Liver (tissue), 9 donors: Measurements from ENCODE around the gene GTPBP2. TPM values are rescaled to one million over a fixed set of nuclear protein-coding genes. Genes with fewer than 3 reads are reported as not detected.

Experiments
- DNase-seq: peaks from one replicate; pipeline ENCODE4 v3.0.0-alpha.2; 2017; ENCODE audit warnings: low spot score
- H3K27ac ChIP-seq, 2 donors: one replicate each; pipeline ENCODE4 v1.7.0; 2013; ENCODE audit warnings: inconsistent platforms in 2 of 2, low read length in 2 of 2, control low read depth in 1 of 2, low read depth in 1 of 2, mild to moderate bottlenecking in 1 of 2
- H3K27me3 ChIP-seq, 4 donors: one replicate each; pipeline versions ENCODE4 v1.6.1 to v1.7.0; 2013; ENCODE audit warnings: low read length in 3 of 4, inconsistent platforms in 1 of 4, mild to moderate bottlenecking in 1 of 4, moderate library complexity in 1 of 4; ENCODE audit not compliant: control insufficient read depth in 4 of 4, insufficient read depth in 4 of 4
- H3K36me3 ChIP-seq, 4 donors: one replicate each; pipeline versions ENCODE4 v1.6.1 to v1.7.0; 2013; ENCODE audit warnings: low read length in 3 of 4, mild to moderate bottlenecking in 3 of 4, low read depth in 1 of 4, moderate library complexity in 1 of 4; ENCODE audit not compliant: control insufficient read depth in 4 of 4, insufficient read depth in 3 of 4
- H3K4me1 ChIP-seq, 4 donors: one replicate each; pipeline versions ENCODE4 v1.6.1 to v1.7.0; 2013; ENCODE audit warnings: low read length in 3 of 4, mild to moderate bottlenecking in 3 of 4, moderate library complexity in 1 of 4; ENCODE audit not compliant: control insufficient read depth in 4 of 4, insufficient read depth in 4 of 4
- H3K4me3 ChIP-seq, 3 donors: one replicate each; pipeline versions ENCODE4 v1.6.1 to v1.7.0; 2013; ENCODE audit warnings: low read length in 3 of 3, control low read depth in 1 of 3, low read depth in 1 of 3, mild to moderate bottlenecking in 1 of 3
- H3K9ac ChIP-seq, 2 donors: one replicate each; pipeline ENCODE4 v1.7.0; 2013; ENCODE audit warnings: low read length in 2 of 2, mild to moderate bottlenecking in 2 of 2, moderate library complexity in 2 of 2, control low read depth in 1 of 2, low read depth in 1 of 2
- H3K9me3 ChIP-seq, 4 donors: one replicate each; pipeline versions ENCODE4 v1.6.1 to v1.7.0; 2013; ENCODE audit warnings: low read length in 3 of 4; ENCODE audit not compliant: control insufficient read depth in 4 of 4
- ATF3 ChIP-seq: IDR thresholded peaks from 2 replicates; pipeline ENCODE4 v1.6.1; 2016; ENCODE audit warnings: antibody characterized with exemption
- CTCF ChIP-seq: fragments of 150-350 bp; IDR thresholded peaks from 2 replicates; pipeline ENCODE4 v1.5.1; 2017; ENCODE audit warnings: improper control_type of control experiment, low read depth, low read length; ENCODE audit not compliant: missing input control
- EGR1 ChIP-seq, 2 donors: IDR thresholded peaks; 2 replicates each; pipeline ENCODE4 v1.6.1; 2016 to 2018; ENCODE audit warnings: antibody characterized with exemption in 2 of 2, low read depth in 2 of 2
- FOXA1 ChIP-seq: IDR thresholded peaks from 2 replicates; pipeline ENCODE4 v1.6.1; 2016; ENCODE audit warnings: antibody characterized with exemption
- GABPA ChIP-seq, 2 donors: IDR thresholded peaks in 1 of 2; conservative IDR thresholded peaks in 1 of 2; 2 replicates each; pipeline ENCODE4 v1.6.1; 2016; ENCODE audit warnings: antibody characterized with exemption in 2 of 2, mild to moderate bottlenecking in 1 of 2, moderate library complexity in 1 of 2
- HNF4A ChIP-seq, 2 donors: conservative IDR thresholded peaks; 2 replicates each; pipeline ENCODE4 v1.6.1; 2016; ENCODE audit warnings: antibody characterized with exemption in 2 of 2, mild to moderate bottlenecking in 2 of 2
- HNF4G ChIP-seq: IDR thresholded peaks from 2 replicates; pipeline ENCODE4 v1.6.1; 2016; ENCODE audit warnings: antibody characterized with exemption
- NR2F2 ChIP-seq: IDR thresholded peaks from 2 replicates; pipeline ENCODE4 v1.6.1; 2016; ENCODE audit warnings: antibody characterized with exemption
- REST ChIP-seq: IDR thresholded peaks from 2 replicates; pipeline ENCODE4 v1.6.1; 2016; ENCODE audit warnings: antibody characterized with exemption, mild to moderate bottlenecking
- SP1 ChIP-seq: IDR thresholded peaks from 2 replicates; pipeline ENCODE4 v1.6.1; 2018; ENCODE audit warnings: antibody characterized with exemption, mild to moderate bottlenecking
- TAF1 ChIP-seq: conservative IDR thresholded peaks from 2 replicates; pipeline ENCODE4 v1.6.1; 2016; ENCODE audit warnings: antibody characterized with exemption, mild to moderate bottlenecking
- WGBS: extraction: QIAGEN DNeasy Blood & Tissue Kit; methylation state at CpG from one replicate; pipeline ENCODE4 v1.1.7; 2013; 5-methylcytosine and 5-hydroxymethylcytosine counted together
- polyA plus RNA-seq, 2 donors: library from polyadenylated mRNA; stranded (reverse) in 1 of 2; unstranded in 1 of 2; fragments of 200-250 nt in 1 of 2; fragments of >200 nt in 1 of 2; fragmentation: Nextera tagmentation in 1 of 2; extraction: Ambion mirVana in 1 of 2; gene quantifications; one replicate each; pipeline versions ENCODE4 v1.2.1 to v1.2.3, GENCODE V29; 2013 to 2015
- total RNA-seq, 2 donors: library from RNA; depleted of rRNA; stranded (reverse); fragments of >200 nt; gene quantifications; one replicate each; pipeline ENCODE4 v1.2.3, GENCODE V29; 2014
- donor health status: healthy.
- donor health status: healthy.
- donor health status: healthy.
- donor health status: healthy.
- donor health status: healthy.

The GTPBP2 gene
- total and polyA plus RNA-seq, 4 donors = 7.9 to 69.1 (median 16.1) TPM

- TF ChIP-seq FOXA1 (no peak), CTCF (no peak), EGR1 (IDR thresholded peaks at IDR 0.05; ENCODE audit: low read depth in 2 of 2) (no peak), GABPA (IDR thresholded peaks at IDR 0.05 in 1 of 2, conservative IDR thresholded peaks at IDR 0.05 in 1 of 2) (no peak), TAF1 (no peak)
- peaks cover 1 to 3% (median 3%) of the 10 kb centered on the region in 4 donors for H3K36me3 ChIP-seq
- 98% methylated on average over 3 of the region's 3 CpGs for WGBS
- H3K9ac ChIP-seq = no peak overlapping the region
- H3K9me3 ChIP-seq = no peaks in the 10 kb centered on the region
- peaks cover 2 to 20% (median 18%) of the 10 kb centered on the region in 4 donors for H3K4me1 ChIP-seq
- no peaks in the 10 kb centered on the region for H3K27me3 ChIP-seq
- no peak for DNase-seq
- no peak overlapping the region for H3K27ac ChIP-seq
- no peak overlapping the region for H3K4me3 ChIP-seq
These were observed 50.3 kb downstream of the GTPBP2 start for GRCh38 chr6:43578748-43579147.

- peak within 1 kb of the TSS; percentile 74 to 78 for H3K9ac ChIP-seq
- H3K4me1 ChIP-seq = peaks cover 2 to 20% (median 18%) of the 10 kb centered on the region in 4 donors
- DNase-seq = peak; percentile 93
- H3K9me3 ChIP-seq = no peaks in the 10 kb centered on the region
- no peaks in the 10 kb centered on the region for H3K27me3 ChIP-seq
- under 1% methylated on average over 76 of the region's 76 CpGs for WGBS
- H3K27ac ChIP-seq = peak within 1 kb of the TSS; percentile 35 to 81
- peak within 1 kb of the TSS; percentile 98 to 99 (median 98) for H3K4me3 ChIP-seq
- peaks cover 2 to 11% (median 9%) of the 10 kb centered on the region in 4 donors for H3K36me3 ChIP-seq
- TF ChIP-seq ATF3 (no peak), HNF4G (no peak), REST (peak; percentile 44), EGR1 (IDR thresholded peaks at IDR 0.05; ENCODE audit: low read depth in 2 of 2) (peak in 1 of 2 donors; percentile 9), TAF1 (peak; percentile 89), SP1 (peak; percentile 12), GABPA (IDR thresholded peaks at IDR 0.05 in 1 of 2, conservative IDR thresholded peaks at IDR 0.05 in 1 of 2) (peak in 1 of 2 donors; percentile 78), HNF4A (conservative IDR thresholded peaks at IDR 0.05) (no peak), NR2F2 (no peak)
These were observed 53.1 kb downstream of the GTPBP2 start, which contains the start of the genes POLH and XPO5 for GRCh38 chr6:43575772-43576551. TSS of gene POLH (plus strand) at chr6:43576185. CDS start at chr6:43582320, 6,135 bp downstream. TSS of gene XPO5 (minus strand) at chr6:43576038. CDS start at chr6:43575864, 174 bp downstream.
